AG09319 (cell line): ENCODE measurements around the gene NR4A2.

ENCODE experiments used
- DNase-seq: peaks from one replicate; pipeline ENCODE4 v3.0.0-alpha.2; 2010; ENCODE audit warnings: low read depth; ENCODE audit errors: extremely low read depth
- TF ChIP-seq, protein P1 (sequence below): IDR thresholded peaks from 2 replicates; pipeline ENCODE4 v1.5.1; 2011; ENCODE audit warnings: low read depth, mild to moderate bottlenecking, inconsistent platforms, low read length, moderate library complexity

Gene NR4A2

GRCh38 chr2:156325688-156326525 lies 6.6 kb downstream of the NR4A2 start:
- DNase-seq = no peak
- TF ChIP-seq, protein P1, sequence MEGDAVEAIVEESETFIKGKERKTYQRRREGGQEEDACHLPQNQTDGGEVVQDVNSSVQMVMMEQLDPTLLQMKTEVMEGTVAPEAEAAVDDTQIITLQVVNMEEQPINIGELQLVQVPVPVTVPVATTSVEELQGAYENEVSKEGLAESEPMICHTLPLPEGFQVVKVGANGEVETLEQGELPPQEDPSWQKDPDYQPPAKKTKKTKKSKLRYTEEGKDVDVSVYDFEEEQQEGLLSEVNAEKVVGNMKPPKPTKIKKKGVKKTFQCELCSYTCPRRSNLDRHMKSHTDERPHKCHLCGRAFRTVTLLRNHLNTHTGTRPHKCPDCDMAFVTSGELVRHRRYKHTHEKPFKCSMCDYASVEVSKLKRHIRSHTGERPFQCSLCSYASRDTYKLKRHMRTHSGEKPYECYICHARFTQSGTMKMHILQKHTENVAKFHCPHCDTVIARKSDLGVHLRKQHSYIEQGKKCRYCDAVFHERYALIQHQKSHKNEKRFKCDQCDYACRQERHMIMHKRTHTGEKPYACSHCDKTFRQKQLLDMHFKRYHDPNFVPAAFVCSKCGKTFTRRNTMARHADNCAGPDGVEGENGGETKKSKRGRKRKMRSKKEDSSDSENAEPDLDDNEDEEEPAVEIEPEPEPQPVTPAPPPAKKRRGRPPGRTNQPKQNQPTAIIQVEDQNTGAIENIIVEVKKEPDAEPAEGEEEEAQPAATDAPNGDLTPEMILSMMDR = no peak

GRCh38 chr2:156323754-156324153 lies 8.8 kb downstream of the NR4A2 start:
- no peak for DNase-seq
- TF ChIP-seq, protein P1 = no peak

DNA sequence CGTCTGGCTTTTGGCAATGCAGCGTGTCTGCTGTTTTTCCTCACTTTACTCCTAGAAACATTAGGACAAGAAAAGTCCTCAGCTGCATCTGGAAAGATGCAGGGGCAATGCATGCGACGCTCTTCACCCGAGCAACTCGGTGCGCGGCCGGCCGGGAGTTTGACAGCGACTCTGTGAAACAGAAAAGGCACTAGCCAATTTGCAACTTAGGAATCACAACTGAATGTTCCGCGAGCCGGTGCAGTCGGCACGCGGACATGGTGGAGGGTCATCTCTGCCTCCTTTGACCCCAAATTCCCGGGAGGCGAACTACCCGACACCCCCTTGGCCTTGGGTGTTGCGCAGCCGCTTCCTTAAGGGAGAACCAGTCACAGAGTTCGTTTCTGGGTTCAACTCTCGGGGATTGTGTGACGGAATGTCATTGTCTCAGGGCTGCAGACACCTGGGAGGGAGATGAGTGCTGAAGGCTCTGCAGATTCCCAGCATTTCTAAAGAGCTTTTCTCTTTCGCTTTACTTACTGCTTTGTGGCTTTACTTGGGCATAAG lies 9.8 kb downstream of the NR4A2 start:
- DNase-seq = no peak
- TF ChIP-seq, protein P1 = no peak

- TF ChIP-seq, protein P1 = no peak
- DNase-seq = no peak
Observed at GRCh38 chr2:156322051-156322685, 10.4 kb downstream of the NR4A2 start.

- TF ChIP-seq, protein P1 = no peak; the same call in 1 of the 2 replicates
- no peak for DNase-seq
Observed at GRCh38 chr2:156321243-156321904, 11.1 kb downstream of the NR4A2 start.

GRCh38 chr2:156320486-156321098 lies 11.9 kb downstream of the NR4A2 start:
- TF ChIP-seq, protein P1 = peak; percentile 9
- no peak for DNase-seq
